PC-3 (cell line): ENCODE measurements around the gene WWP2. TPM values are rescaled to one million over a fixed set of nuclear protein-coding genes. Genes with fewer than 3 reads are reported as not detected.

Experiments used
- ATAC-seq: fragments of 200-7000 bp; cut with Tn5 transposase; 2 replicates; pipeline ENCODE4 v1.9.1; 2020; ENCODE audit warnings: mild to moderate bottlenecking, moderate library complexity
- BruUV-seq: library from RNA; stranded (reverse); fragments of 400-500 nt; replicated peaks from 2 replicates; lab custom pipeline; 2021; lab: Mats Ljungman, UMichigan
- CTCF ChIA-PET: fragments of 300-600 bp; sonication (Branson Sonifier 250); formaldehyde crosslinking; loops from one replicate; lab custom pipeline; 2022; ENCODE audit warnings: antibody characterized with exemption; lab: Charles Lee
- POLR2A ChIA-PET: fragments of 300-600 bp; sonication (Branson Sonifier 250); formaldehyde crosslinking; loops from one replicate; lab custom pipeline; 2022; ENCODE audit warnings: antibody characterized with exemption; ENCODE audit not compliant: unreplicated experiment; lab: Charles Lee
- DNase-seq: peaks from one replicate; pipeline ENCODE4 v3.0.0-alpha.2; 2015
- H2AFZ ChIP-seq: fragments of 300-600 bp; sonication (generic); 2 replicates; pipeline ENCODE4 v1.6.0; 2016; ENCODE audit warnings: antibody characterized with exemption, low read length
- H3F3A ChIP-seq: fragments of 300-600 bp; sonication (generic); one replicate; pipeline ENCODE4 v1.6.0; 2017; ENCODE audit warnings: antibody characterized with exemption, low read length, control low read depth, mild to moderate bottlenecking; ENCODE audit not compliant: unreplicated experiment
- H3K27ac ChIP-seq: fragments of 300-600 bp; sonication (generic); 2 replicates; pipeline ENCODE4 v1.5.1; 2016; ENCODE audit warnings: mild to moderate bottlenecking, low read length
- H3K27me3 ChIP-seq: fragments of 300-600 bp; sonication (generic); 2 replicates; pipeline ENCODE4 v1.6.1; 2016; ENCODE audit warnings: low read length, mixed read lengths
- H3K36me3 ChIP-seq: fragments of 300-600 bp; sonication (generic); 2 replicates; pipeline ENCODE4 v1.6.1; 2016; ENCODE audit warnings: low read depth, mixed run types, low read length, mixed read lengths
- H3K4me1 ChIP-seq: fragments of 300-600 bp; sonication (generic); 2 replicates; pipeline ENCODE4 v1.5.1; 2016; ENCODE audit warnings: low read length; ENCODE audit not compliant: insufficient read depth
- H3K4me2 ChIP-seq: fragments of 300-600 bp; sonication (generic); 2 replicates; pipeline ENCODE4 v1.6.0; 2016; ENCODE audit warnings: low read length
- H3K4me3 ChIP-seq: fragments of 300-600 bp; sonication (generic); 2 replicates; pipeline ENCODE4 v1.5.1; 2016; ENCODE audit warnings: mild to moderate bottlenecking, low read length, mixed read lengths
- H3K79me2 ChIP-seq: fragments of 300-600 bp; sonication (generic); 2 replicates; pipeline ENCODE4 v1.6.1; 2017; ENCODE audit warnings: low read length, mixed read lengths
- H3K9ac ChIP-seq: fragments of 300-600 bp; sonication (generic); 2 replicates; pipeline ENCODE4 v1.6.0; 2016; ENCODE audit warnings: mild to moderate bottlenecking, low read length
- H3K9me2 ChIP-seq: fragments of 300-600 bp; sonication (generic); replicated peaks from 2 replicates; pipeline ENCODE4 v1.6.1; 2016; ENCODE audit warnings: mixed run types, low read length, mixed read lengths
- H3K9me3 ChIP-seq: fragments of 300-600 bp; sonication (generic); 2 replicates; pipeline ENCODE4 v1.6.1; 2016; ENCODE audit warnings: low read length, mixed read lengths
- H4K20me1 ChIP-seq: fragments of 300-600 bp; sonication (generic); 2 replicates; pipeline ENCODE4 v1.6.1; 2016; ENCODE audit warnings: low read length, mixed read lengths
- CTCF ChIP-seq: fragments of 300-600 bp; sonication (generic); conservative IDR thresholded peaks from 2 replicates; pipeline ENCODE4 v1.5.1; 2017; ENCODE audit warnings: antibody characterized with exemption, low read depth, mild to moderate bottlenecking, low read length
- EZH2 ChIP-seq: fragments of 300-600 bp; sonication (generic); IDR thresholded peaks from one replicate; pipeline ENCODE4 v1.6.1; 2017; ENCODE audit warnings: antibody characterized with exemption, mild to moderate bottlenecking, low read length; ENCODE audit not compliant: unreplicated experiment
- EZH2phosphoT487 ChIP-seq: fragments of 300-600 bp; sonication (generic); IDR thresholded peaks from 2 replicates; pipeline ENCODE4 v1.6.1; 2018; ENCODE audit warnings: mild to moderate bottlenecking, antibody characterized with exemption, low read length, borderline replicate concordance
- intact Hi-C: fragments of 100-400 bp; cut with micrococcal nuclease; formaldehyde crosslinking; loops from 2 replicates; pipeline ENCODE4 v1.9.0; 2023
- total RNA-seq: library from RNA; depleted of rRNA; stranded (reverse); fragments of >200 nt; gene quantifications from 2 replicates; pipeline ENCODE4 v1.2.3, GENCODE V29; 2014

Gene WWP2
- total RNA-seq, 1 experiment from 2014 or later: 15.8 TPM

GRCh38 chr16:69909043-69909442 is 146.9 kb downstream of the WWP2 start:
- Histone ChIP-seq H3K36me3 (no peaks in the 10 kb centered on the region), H3K9me2 (no peaks in the 10 kb centered on the region), H3K79me2 (no peaks in the 10 kb centered on the region), H3F3A (no peaks in the 10 kb centered on the region), H3K4me3 (no peak overlapping the region), H3K4me1 (peaks cover 12% of the 10 kb centered on the region; the same call in 1 of the 2 replicates), H3K9me3 (no peaks in the 10 kb centered on the region), H3K9ac (no peak overlapping the region), H3K27me3 (no peaks in the 10 kb centered on the region), H3K27ac (no peak overlapping the region), H2AFZ (no peak overlapping the region), H3K4me2 (no peak overlapping the region), H4K20me1 (no peaks in the 10 kb centered on the region)
- ATAC-seq (no peak), DNase-seq (no peak)
- no TSS peak for BruUV-seq
- intact Hi-C loops: no loop called here
- CTCF ChIA-PET: no interaction called here
- TF ChIP-seq EZH2 (no peak), EZH2phosphoT487 (no peak), CTCF (no peak)
- POLR2A ChIA-PET: no interaction called here

DNA sequence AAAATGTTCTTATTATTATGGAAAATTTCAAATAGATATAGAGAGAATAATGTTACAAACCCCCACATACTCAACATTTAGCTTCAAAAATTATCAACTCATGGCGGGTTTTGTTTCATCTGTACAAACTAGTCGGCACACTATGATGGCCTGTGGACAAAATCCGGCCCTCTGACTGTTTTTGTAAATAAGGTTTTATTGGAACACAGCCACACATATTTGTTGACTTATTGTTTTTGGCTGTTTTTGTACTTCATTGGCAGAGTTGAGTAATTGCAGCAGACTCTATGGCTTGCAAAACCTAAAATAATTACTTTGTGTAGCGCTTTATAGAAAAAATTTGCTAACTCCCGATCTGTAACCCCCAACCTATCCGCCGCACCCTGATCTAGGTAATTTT is 147.6 kb downstream of the WWP2 start:
- Histone ChIP-seq H3K9me3 (no peaks in the 10 kb centered on the region), H4K20me1 (no peaks in the 10 kb centered on the region), H3K79me2 (no peaks in the 10 kb centered on the region), H3K9me2 (no peaks in the 10 kb centered on the region), H3K4me2 (no peak overlapping the region), H3K4me3 (no peak overlapping the region), H3K9ac (no peak overlapping the region), H3K4me1 (peaks cover 12% of the 10 kb centered on the region; the same call in 1 of the 2 replicates), H3K27me3 (no peaks in the 10 kb centered on the region), H3K27ac (no peak overlapping the region), H3F3A (no peaks in the 10 kb centered on the region), H2AFZ (no peak overlapping the region), H3K36me3 (no peaks in the 10 kb centered on the region)
- DNase-seq: peak; percentile 35
- CTCF ChIA-PET: no interaction called here
- ATAC-seq: peak; percentile 13; the same call in 1 of the 2 replicates
- intact Hi-C loops: no loop called here
- TF ChIP-seq EZH2 (no peak), CTCF (no peak), EZH2phosphoT487 (no peak)
- POLR2A ChIA-PET: no interaction called here
- no TSS peak for BruUV-seq

DNA sequence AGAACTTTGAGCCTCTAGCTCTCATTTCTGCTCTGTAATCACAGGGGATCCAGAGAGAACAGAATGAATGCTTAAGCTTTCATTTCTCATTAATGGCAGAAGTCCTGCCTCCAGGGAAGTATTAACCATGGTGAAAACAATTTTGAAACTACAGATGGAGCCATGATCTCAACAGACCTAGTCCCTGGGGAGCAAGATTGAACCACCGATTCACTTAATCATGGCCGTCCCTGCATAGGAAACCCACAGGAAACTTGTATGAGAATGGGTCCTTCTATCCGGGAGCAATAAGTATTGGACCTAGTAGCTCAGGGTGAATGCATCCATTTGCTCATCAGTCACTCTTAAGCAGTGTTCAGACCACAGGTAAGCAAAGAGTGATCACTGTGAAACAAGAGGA is 148.8 kb downstream of the WWP2 start:
- Histone ChIP-seq H4K20me1 (no peaks in the 10 kb centered on the region), H3K4me1 (peaks cover 12% of the 10 kb centered on the region; the same call in 1 of the 2 replicates), H3K9me2 (no peaks in the 10 kb centered on the region), H3K27ac (no peak overlapping the region), H3K36me3 (no peaks in the 10 kb centered on the region), H3K79me2 (no peaks in the 10 kb centered on the region), H3K9ac (no peak overlapping the region), H3K4me2 (no peak overlapping the region), H2AFZ (no peak overlapping the region), H3F3A (no peaks in the 10 kb centered on the region), H3K27me3 (no peaks in the 10 kb centered on the region), H3K4me3 (no peak overlapping the region), H3K9me3 (no peaks in the 10 kb centered on the region)
- CTCF ChIA-PET: no interaction called here
- intact Hi-C loops: no loop called here
- DNase-seq: no peak
- ATAC-seq: no peak
- TF ChIP-seq EZH2 (no peak), CTCF (no peak), EZH2phosphoT487 (no peak)
- POLR2A ChIA-PET: no interaction called here
- BruUV-seq: no TSS peak
